KMS-11 (cell line): ENCODE data around the gene LRRC49.
A peak's percentile ranks its signal among the peaks of the same experiment; 100 is the strongest.

Source experiments
- H2AFZ ChIP-seq: fragments of 200-600 bp; sonication (generic); 2 replicates; pipeline ENCODE4 v1.6.1; 2016; ENCODE audit warnings: antibody characterized with exemption, mixed run types, low read depth
- H3K27ac ChIP-seq: fragments of 200-600 bp; sonication (generic); 2 replicates; pipeline ENCODE4 v1.6.1; 2016; ENCODE audit warnings: mild to moderate bottlenecking, mixed run types
- H3K27me3 ChIP-seq: fragments of 200-600 bp; sonication (generic); 2 replicates; pipeline ENCODE4 v1.6.1; 2017; ENCODE audit warnings: mild to moderate bottlenecking, low read depth, mixed run types, moderate library complexity; ENCODE audit not compliant: insufficient read depth
- H3K36me3 ChIP-seq: fragments of 200-600 bp; sonication (generic); 2 replicates; pipeline ENCODE4 v1.6.1; 2017; ENCODE audit warnings: mild to moderate bottlenecking, mixed run types; ENCODE audit not compliant: insufficient read depth
- H3K4me1 ChIP-seq: fragments of 200-600 bp; sonication (generic); 2 replicates; pipeline ENCODE4 v1.6.1; 2016; ENCODE audit warnings: mild to moderate bottlenecking, low read depth, mixed run types; ENCODE audit not compliant: poor library complexity, severe bottlenecking
- H3K4me2 ChIP-seq: fragments of 200-600 bp; sonication (generic); 2 replicates; pipeline ENCODE4 v1.7.0; 2016; ENCODE audit warnings: mild to moderate bottlenecking, mixed run types
- H3K4me3 ChIP-seq: fragments of 200-600 bp; sonication (generic); IDR thresholded peaks from 2 replicates; pipeline ENCODE4 v1.6.1; 2017; ENCODE audit warnings: low read depth, low read length, mixed read lengths; ENCODE audit not compliant: insufficient read depth
- H3K79me2 ChIP-seq: fragments of 200-600 bp; sonication (generic); 2 replicates; pipeline ENCODE4 v1.6.1; 2016; ENCODE audit warnings: low read depth, mixed run types; ENCODE audit not compliant: insufficient read depth
- H3K9ac ChIP-seq: fragments of 200-600 bp; sonication (generic); 2 replicates; pipeline ENCODE4 v1.6.1; 2016; ENCODE audit warnings: mild to moderate bottlenecking, mixed run types
- H4K20me1 ChIP-seq: fragments of 200-600 bp; sonication (generic); 2 replicates; pipeline ENCODE4 v1.6.1; 2016; ENCODE audit warnings: mild to moderate bottlenecking, mixed run types; ENCODE audit not compliant: insufficient read depth
- CTCF ChIP-seq: fragments of 200-600 bp; sonication (generic); conservative IDR thresholded peaks from 2 replicates; pipeline ENCODE4 v1.6.1; 2017; ENCODE audit warnings: low read depth, mild to moderate bottlenecking, antibody characterized with exemption, low read length, moderate library complexity, mixed read lengths

The LRRC49 gene

GRCh38 chr15:70853318-70853972 is 39.2 kb upstream of the LRRC49 start:
- Histone ChIP-seq H3K4me2 (peak overlapping the region; percentile 42), H3K36me3 (no peaks in the 10 kb centered on the region), H3K79me2 (no peaks in the 10 kb centered on the region), H3K27ac (no peak overlapping the region), H3K4me3 (no peak overlapping the region), H3K4me1 (no peaks in the 10 kb centered on the region), H3K27me3 (no peaks in the 10 kb centered on the region), H2AFZ (peak overlapping the region; percentile 61; the same call in 1 of the 2 replicates), H4K20me1 (no peaks in the 10 kb centered on the region), H3K9ac (peak overlapping the region; percentile 35; the same call in 1 of the 2 replicates)
- TF ChIP-seq CTCF, result no peak

- H3K4me1 ChIP-seq, result no peaks in the 10 kb centered on the region
- H3K4me3 ChIP-seq, result no peak within 1 kb of the TSS
- H3K27me3 ChIP-seq, result no peaks in the 10 kb centered on the region
- no peaks in the 10 kb centered on the region for H3K79me2 ChIP-seq
- H3K9ac ChIP-seq, result peak within 1 kb of the TSS; percentile 35; the same call in 1 of the 2 replicates
- H3K27ac ChIP-seq, result no peak within 1 kb of the TSS
- H4K20me1 ChIP-seq, result no peaks in the 10 kb centered on the region
- TF ChIP-seq CTCF, result no peak
- no peaks in the 10 kb centered on the region for H3K36me3 ChIP-seq
- H3K4me2 ChIP-seq, result peak within 1 kb of the TSS; percentile 64
- H2AFZ ChIP-seq, result peak within 1 kb of the TSS; percentile 92
Observed at GRCh38 chr15:70853973-70854665, 38.5 kb upstream of the LRRC49 start, which contains the start of gene LARP6. Gene LARP6, minus strand, starts transcription at chr15:70854157. Its CDS starts 69 bp downstream, at chr15:70854088.

GRCh38 chr15:70854666-70854976 is 38.0 kb upstream of the LRRC49 start:
- Histone ChIP-seq H3K27me3 (no peaks in the 10 kb centered on the region), H2AFZ (peak overlapping the region; percentile 92), H3K27ac (no peak overlapping the region), H3K4me2 (peak overlapping the region; percentile 64), H3K9ac (peak overlapping the region; percentile 32; the same call in 1 of the 2 replicates), H3K79me2 (no peaks in the 10 kb centered on the region), H3K36me3 (no peaks in the 10 kb centered on the region), H3K4me1 (no peaks in the 10 kb centered on the region), H4K20me1 (no peaks in the 10 kb centered on the region), H3K4me3 (no peak overlapping the region)
- no peak for TF ChIP-seq CTCF

- Histone ChIP-seq H3K27ac (no peak overlapping the region), H3K36me3 (no peaks in the 10 kb centered on the region), H3K4me2 (no peak overlapping the region), H3K79me2 (no peaks in the 10 kb centered on the region), H2AFZ (no peak overlapping the region), H3K4me3 (no peak overlapping the region), H4K20me1 (no peaks in the 10 kb centered on the region), H3K9ac (no peak overlapping the region), H3K27me3 (no peaks in the 10 kb centered on the region), H3K4me1 (no peaks in the 10 kb centered on the region)
- TF ChIP-seq CTCF, result no peak
Observed at GRCh38 chr15:70855764-70856163, 36.9 kb upstream of the LRRC49 start.
